Colonic mucosa (tissue), 4 donors: ENCODE results near the gene UCHL5. TPM values are rescaled to one million over a fixed set of nuclear protein-coding genes. Genes with fewer than 3 reads are reported as not detected.

Experiments used
- DNase-seq: peaks from one replicate; pipeline ENCODE4 v3.0.0-alpha.2; 2020
- H3K27ac ChIP-seq: fragments of 200-600 bp; one replicate; pipeline ENCODE4 v1.8.0; 2021
- H3K27me3 ChIP-seq: fragments of 200-600 bp; one replicate; pipeline ENCODE4 v1.8.0; 2021
- H3K36me3 ChIP-seq: fragments of 200-600 bp; one replicate; pipeline ENCODE4 v1.8.0; 2021
- H3K4me1 ChIP-seq: fragments of 200-600 bp; one replicate; pipeline ENCODE4 v1.8.0; 2021; ENCODE audit warnings: mild to moderate bottlenecking
- H3K4me3 ChIP-seq: fragments of 200-600 bp; one replicate; pipeline ENCODE4 v1.8.0; 2021
- H3K9ac ChIP-seq, 2 donors: one replicate each; pipeline ENCODE4 v1.7.0; 2013; ENCODE audit warnings: control low read depth in 2 of 2, low read depth in 2 of 2, low read length in 2 of 2
- H3K9me3 ChIP-seq: fragments of 200-600 bp; one replicate; pipeline ENCODE4 v1.8.0; 2021
- intact Hi-C: fragments of 100-400 bp; cut with DNase I; formaldehyde crosslinking; loops from one replicate; pipeline ENCODE4 v1.14.1; 2022
- total RNA-seq, 2 donors: library from RNA; stranded (reverse); fragmentation: NEBNext Ultra II Directional in 1 of 2; extraction: Animal tissue kit (Norgen Biotek cat#: 25700) in 1 of 2; gene quantifications; one replicate each; pipeline ENCODE4 v1.2.1, GENCODE V29; 2021
- TF ChIP-seq, protein P1 (sequence below): fragments of 200-600 bp; IDR thresholded peaks from one replicate; pipeline ENCODE4 v1.8.0; 2022; ENCODE audit warnings: antibody characterized with exemption, mild to moderate bottlenecking
- donor health status: healthy.
- donor health status: DM: no; HTN: no; CAD: no.
- donor health status: DM: no; HTN: no; CAD: no.

Gene UCHL5
- total RNA-seq, 2 donors from 2014 or later = 33.9 to 46.5 TPM

DNA sequence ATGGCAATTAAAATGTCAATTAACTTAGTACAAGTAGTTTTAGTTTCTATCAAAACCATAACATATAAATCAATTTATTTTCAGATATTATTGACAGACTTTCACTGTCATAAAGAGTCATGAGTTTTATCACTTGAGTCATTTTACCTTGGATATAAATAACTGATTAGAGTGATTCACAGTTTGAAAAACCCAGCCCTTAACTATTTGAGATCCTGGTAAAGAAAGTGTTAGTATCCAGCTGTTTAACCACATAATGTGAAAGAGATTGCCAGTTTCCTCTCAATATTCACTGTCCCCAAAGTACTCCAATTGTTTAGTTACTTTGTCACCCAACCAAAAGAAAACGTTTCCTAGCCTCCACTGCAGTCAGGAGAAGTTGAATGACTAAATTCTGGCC lies 91.3 kb downstream of the UCHL5 start:
- TF ChIP-seq, protein P1, sequence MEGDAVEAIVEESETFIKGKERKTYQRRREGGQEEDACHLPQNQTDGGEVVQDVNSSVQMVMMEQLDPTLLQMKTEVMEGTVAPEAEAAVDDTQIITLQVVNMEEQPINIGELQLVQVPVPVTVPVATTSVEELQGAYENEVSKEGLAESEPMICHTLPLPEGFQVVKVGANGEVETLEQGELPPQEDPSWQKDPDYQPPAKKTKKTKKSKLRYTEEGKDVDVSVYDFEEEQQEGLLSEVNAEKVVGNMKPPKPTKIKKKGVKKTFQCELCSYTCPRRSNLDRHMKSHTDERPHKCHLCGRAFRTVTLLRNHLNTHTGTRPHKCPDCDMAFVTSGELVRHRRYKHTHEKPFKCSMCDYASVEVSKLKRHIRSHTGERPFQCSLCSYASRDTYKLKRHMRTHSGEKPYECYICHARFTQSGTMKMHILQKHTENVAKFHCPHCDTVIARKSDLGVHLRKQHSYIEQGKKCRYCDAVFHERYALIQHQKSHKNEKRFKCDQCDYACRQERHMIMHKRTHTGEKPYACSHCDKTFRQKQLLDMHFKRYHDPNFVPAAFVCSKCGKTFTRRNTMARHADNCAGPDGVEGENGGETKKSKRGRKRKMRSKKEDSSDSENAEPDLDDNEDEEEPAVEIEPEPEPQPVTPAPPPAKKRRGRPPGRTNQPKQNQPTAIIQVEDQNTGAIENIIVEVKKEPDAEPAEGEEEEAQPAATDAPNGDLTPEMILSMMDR = no peak
- H3K9me3 ChIP-seq = no peaks in the 10 kb centered on the region
- no peaks in the 10 kb centered on the region for H3K27me3 ChIP-seq
- intact Hi-C loops = no loop called here
- H3K4me1 ChIP-seq = no peaks in the 10 kb centered on the region
- H3K36me3 ChIP-seq = no peaks in the 10 kb centered on the region
- no peak overlapping the region for H3K9ac ChIP-seq
- no peak overlapping the region for H3K27ac ChIP-seq
- H3K4me3 ChIP-seq = no peak overlapping the region
- DNase-seq = no peak

DNA sequence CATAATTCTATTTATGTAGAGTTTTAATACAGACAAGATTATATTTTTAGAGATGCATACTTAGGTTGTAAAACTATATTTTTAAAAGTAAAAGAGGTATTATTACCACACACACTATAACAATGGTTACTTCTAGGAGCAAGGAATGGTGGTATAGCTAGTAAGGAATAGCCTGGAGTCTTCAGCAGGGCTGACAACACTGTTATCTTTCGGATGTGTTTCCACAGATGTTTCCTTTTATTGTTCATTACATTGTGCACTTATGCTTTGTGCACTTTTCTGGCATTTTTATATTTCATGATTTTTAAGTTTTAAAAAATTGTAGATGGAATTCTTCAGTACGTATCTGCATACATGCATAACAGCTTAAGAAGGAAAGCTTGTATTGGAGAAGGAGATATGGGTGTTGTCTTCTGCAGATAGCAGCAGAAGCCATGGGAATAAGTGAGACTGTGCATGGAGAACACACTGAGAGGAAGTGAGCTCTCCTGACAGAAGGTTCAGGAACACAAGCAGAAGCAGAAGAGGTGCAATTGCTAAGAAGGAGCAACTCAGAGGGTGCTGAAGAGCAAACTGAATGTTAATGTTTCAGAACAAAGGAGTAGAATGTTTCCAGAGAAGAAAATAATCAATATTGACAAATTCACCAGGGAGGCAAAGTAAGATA lies 91.8 kb downstream of the UCHL5 start:
- no peak overlapping the region for H3K4me3 ChIP-seq
- H3K27ac ChIP-seq = no peak overlapping the region
- DNase-seq = no peak
- intact Hi-C loops = no loop called here
- H3K9ac ChIP-seq = no peak overlapping the region
- H3K9me3 ChIP-seq = no peaks in the 10 kb centered on the region
- no peaks in the 10 kb centered on the region for H3K27me3 ChIP-seq
- no peaks in the 10 kb centered on the region for H3K4me1 ChIP-seq
- TF ChIP-seq, protein P1 = no peak
- no peaks in the 10 kb centered on the region for H3K36me3 ChIP-seq

DNA sequence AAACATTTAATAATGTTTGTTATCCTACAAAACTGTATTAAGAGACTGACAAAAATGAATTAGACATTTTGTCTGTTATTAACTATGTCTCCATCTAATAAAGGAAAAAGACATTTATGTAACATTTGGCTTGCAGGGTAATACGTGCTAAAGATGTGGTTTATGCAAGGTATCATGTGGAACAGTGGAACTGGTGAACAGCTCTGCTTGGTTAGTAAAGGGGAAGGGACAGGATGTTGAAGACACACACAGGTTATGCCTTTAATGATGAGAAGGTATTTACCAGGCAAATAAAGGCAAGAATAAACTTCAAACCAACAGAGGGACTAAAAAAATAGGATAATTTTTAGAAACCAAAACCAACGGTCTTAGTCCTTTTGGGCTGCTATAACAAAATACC lies 93.1 kb downstream of the UCHL5 start:
- Histone ChIP-seq H3K4me3 (no peak overlapping the region), H3K4me1 (no peaks in the 10 kb centered on the region), H3K27me3 (no peaks in the 10 kb centered on the region), H3K36me3 (no peaks in the 10 kb centered on the region), H3K9ac (no peak overlapping the region), H3K27ac (no peak overlapping the region), H3K9me3 (no peaks in the 10 kb centered on the region)
- no peak for DNase-seq
- intact Hi-C loops = no loop called here
- TF ChIP-seq, protein P1 = no peak

DNA sequence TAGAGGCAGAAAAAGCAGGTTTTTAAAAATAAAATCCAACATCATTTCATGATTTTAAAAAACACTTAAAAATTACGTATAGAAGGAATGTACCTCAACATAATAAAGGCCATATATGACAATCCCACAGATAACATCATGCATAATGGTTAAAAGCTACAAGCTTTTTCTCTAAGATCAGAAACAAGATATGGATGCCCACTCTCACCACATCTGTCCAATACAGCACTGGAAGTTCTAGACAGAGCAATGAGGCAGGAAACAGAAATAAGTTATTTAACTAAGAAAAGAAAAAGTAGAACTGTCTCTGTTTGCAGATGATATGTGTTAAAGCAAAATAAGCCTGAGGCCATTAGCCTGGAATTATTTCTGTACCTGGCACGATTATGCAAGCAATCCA lies 96.3 kb downstream of the UCHL5 start:
- TF ChIP-seq, protein P1 = no peak
- H3K9me3 ChIP-seq = no peaks in the 10 kb centered on the region
- no peak overlapping the region for H3K4me3 ChIP-seq
- H3K27me3 ChIP-seq = no peaks in the 10 kb centered on the region
- intact Hi-C loops = no loop called here
- no peak overlapping the region for H3K27ac ChIP-seq
- DNase-seq = no peak
- no peaks in the 10 kb centered on the region for H3K36me3 ChIP-seq
- no peak overlapping the region for H3K9ac ChIP-seq
- no peaks in the 10 kb centered on the region for H3K4me1 ChIP-seq

Other genes starting within 250 kb of the UCHL5 start
- gene RO60, start 252 bp upstream of the UCHL5 start, total RNA-seq = 10 to 100 TPM; 47.6 to 55.9 TPM
- gene GLRX2, start 46.1 kb upstream of the UCHL5 start, total RNA-seq = 10 to 100 TPM; 22.3 to 38.1 TPM
- 10 to 100 TPM; 45.3 to 49.1 TPM for gene CDC73, start 62.7 kb upstream of the UCHL5 start, total RNA-seq
- gene B3GALT2, start 127.3 kb upstream of the UCHL5 start, total RNA-seq = under 1 TPM; 0.57 to 0.80 TPM